ENCODE results near the gene ATG2A. TPM values are rescaled to one million over a fixed set of nuclear protein-coding genes. Genes with fewer than 3 reads are reported as not detected.

The ATG2A gene
- total and polyA plus RNA-seq, 10 of the 15 experiments (the other 5 are each of a cell fraction or from before 2014, with no cell fraction given) = 0.08 to 19.0 (median 4.6) TPM

DNA sequence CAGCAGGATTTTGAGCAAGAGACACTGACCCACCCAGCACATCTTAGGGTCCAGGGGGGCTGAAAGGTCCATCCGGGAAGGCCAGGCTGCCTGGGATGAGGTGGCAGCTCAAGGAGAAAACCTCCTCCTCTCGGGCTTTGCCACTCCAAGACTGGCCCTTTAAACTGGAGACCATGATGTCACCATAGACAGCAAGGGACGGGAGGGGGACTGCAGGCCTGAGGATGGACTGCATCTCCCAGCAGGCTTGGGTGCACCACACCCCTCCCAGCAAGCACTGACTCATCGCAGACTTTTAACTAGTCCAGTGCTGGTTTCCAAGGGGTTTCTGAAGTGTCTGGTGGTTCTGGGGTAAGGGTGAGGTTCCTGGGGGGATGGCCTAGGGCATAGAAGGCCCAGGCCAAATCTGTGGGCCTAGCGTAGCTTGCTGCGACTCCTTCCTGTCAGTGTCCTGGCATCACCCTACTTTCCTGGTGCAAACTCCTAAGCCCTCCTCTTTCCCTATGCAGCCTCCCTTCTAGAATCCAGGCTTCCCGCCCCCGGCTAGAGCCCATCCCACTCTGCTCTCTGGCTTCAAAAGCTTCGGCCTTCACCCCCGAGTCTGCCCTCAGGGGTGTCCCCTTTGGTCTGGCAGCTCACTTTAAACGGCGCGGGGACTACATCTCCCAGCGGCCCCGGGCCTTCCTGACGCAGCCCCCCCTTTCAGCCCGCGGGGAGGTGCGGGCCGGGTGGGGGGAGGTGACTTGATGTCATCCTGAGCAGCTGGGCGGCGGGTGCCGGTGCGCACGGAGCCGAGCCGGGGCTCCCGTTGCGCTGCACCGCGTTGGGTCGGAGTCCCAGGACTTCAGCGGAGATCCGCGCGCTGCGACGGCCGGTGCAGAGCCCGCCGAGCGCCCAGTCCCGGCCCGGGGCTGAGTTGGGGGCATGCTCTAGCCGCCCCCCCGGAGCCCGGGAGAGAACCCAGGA, 7.2 kb upstream of the ATG2A start, which contains the start of gene PPP2R5B (continued):
- TF ChIP-seq, protein P1, sequence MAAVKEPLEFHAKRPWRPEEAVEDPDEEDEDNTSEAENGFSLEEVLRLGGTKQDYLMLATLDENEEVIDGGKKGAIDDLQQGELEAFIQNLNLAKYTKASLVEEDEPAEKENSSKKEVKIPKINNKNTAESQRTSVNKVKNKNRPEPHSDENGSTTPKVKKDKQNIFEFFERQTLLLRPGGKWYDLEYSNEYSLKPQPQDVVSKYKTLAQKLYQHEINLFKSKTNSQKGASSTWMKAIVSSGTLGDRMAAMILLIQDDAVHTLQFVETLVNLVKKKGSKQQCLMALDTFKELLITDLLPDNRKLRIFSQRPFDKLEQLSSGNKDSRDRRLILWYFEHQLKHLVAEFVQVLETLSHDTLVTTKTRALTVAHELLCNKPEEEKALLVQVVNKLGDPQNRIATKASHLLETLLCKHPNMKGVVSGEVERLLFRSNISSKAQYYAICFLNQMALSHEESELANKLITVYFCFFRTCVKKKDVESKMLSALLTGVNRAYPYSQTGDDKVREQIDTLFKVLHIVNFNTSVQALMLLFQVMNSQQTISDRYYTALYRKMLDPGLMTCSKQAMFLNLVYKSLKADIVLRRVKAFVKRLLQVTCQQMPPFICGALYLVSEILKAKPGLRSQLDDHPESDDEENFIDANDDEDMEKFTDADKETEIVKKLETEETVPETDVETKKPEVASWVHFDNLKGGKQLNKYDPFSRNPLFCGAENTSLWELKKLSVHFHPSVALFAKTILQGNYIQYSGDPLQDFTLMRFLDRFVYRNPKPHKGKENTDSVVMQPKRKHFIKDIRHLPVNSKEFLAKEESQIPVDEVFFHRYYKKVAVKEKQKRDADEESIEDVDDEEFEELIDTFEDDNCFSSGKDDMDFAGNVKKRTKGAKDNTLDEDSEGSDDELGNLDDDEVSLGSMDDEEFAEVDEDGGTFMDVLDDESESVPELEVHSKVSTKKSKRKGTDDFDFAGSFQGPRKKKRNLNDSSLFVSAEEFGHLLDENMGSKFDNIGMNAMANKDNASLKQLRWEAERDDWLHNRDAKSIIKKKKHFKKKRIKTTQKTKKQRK (IDR thresholded peaks at IDR 0.05; ENCODE audit: low read depth, low read length) = no peak
- TF ChIP-seq, protein P2, sequence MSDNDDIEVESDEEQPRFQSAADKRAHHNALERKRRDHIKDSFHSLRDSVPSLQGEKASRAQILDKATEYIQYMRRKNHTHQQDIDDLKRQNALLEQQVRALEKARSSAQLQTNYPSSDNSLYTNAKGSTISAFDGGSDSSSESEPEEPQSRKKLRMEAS (IDR thresholded peaks at IDR 0.05; ENCODE audit: low read depth, low read length) = peak; percentile 49; the same call in 1 of the 2 replicates
- TF ChIP-seq CBX5 (IDR thresholded peaks at IDR 0.05; ENCODE audit: low read depth) (no peak), EZH2 (IDR thresholded peaks at IDR 0.05; ENCODE audit: borderline replicate concordance, control insufficient read depth, low read depth, low read length) (no peak), BRCA1 (IDR thresholded peaks at IDR 0.05; ENCODE audit: low read depth, low read length) (no peak), ZNF217 (IDR thresholded peaks at IDR 0.05) (no peak), BMI1 (IDR thresholded peaks at IDR 0.05; ENCODE audit: borderline replicate concordance) (no peak), PAX5 (IDR thresholded peaks at IDR 0.05; ENCODE audit: borderline replicate concordance, low read depth, low read length) (peak; percentile 73), ASH2L (IDR thresholded peaks at IDR 0.05; ENCODE audit: borderline replicate concordance, low read depth) (no peak), MEF2A (IDR thresholded peaks at IDR 0.05; ENCODE audit: insufficient read depth, low read depth, low read length) (no peak), FOXM1 (IDR thresholded peaks at IDR 0.05; ENCODE audit: low read depth, low read length) (no peak)
- TF ChIP-seq, protein P3, sequence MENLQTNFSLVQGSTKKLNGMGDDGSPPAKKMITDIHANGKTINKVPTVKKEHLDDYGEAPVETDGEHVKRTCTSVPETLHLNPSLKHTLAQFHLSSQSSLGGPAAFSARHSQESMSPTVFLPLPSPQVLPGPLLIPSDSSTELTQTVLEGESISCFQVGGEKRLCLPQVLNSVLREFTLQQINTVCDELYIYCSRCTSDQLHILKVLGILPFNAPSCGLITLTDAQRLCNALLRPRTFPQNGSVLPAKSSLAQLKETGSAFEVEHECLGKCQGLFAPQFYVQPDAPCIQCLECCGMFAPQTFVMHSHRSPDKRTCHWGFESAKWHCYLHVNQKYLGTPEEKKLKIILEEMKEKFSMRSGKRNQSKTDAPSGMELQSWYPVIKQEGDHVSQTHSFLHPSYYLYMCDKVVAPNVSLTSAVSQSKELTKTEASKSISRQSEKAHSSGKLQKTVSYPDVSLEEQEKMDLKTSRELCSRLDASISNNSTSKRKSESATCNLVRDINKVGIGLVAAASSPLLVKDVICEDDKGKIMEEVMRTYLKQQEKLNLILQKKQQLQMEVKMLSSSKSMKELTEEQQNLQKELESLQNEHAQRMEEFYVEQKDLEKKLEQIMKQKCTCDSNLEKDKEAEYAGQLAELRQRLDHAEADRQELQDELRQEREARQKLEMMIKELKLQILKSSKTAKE (IDR thresholded peaks at IDR 0.05; ENCODE audit: low read depth, poor library complexity, severe bottlenecking) = no peak
- TF ChIP-seq, protein P4, sequence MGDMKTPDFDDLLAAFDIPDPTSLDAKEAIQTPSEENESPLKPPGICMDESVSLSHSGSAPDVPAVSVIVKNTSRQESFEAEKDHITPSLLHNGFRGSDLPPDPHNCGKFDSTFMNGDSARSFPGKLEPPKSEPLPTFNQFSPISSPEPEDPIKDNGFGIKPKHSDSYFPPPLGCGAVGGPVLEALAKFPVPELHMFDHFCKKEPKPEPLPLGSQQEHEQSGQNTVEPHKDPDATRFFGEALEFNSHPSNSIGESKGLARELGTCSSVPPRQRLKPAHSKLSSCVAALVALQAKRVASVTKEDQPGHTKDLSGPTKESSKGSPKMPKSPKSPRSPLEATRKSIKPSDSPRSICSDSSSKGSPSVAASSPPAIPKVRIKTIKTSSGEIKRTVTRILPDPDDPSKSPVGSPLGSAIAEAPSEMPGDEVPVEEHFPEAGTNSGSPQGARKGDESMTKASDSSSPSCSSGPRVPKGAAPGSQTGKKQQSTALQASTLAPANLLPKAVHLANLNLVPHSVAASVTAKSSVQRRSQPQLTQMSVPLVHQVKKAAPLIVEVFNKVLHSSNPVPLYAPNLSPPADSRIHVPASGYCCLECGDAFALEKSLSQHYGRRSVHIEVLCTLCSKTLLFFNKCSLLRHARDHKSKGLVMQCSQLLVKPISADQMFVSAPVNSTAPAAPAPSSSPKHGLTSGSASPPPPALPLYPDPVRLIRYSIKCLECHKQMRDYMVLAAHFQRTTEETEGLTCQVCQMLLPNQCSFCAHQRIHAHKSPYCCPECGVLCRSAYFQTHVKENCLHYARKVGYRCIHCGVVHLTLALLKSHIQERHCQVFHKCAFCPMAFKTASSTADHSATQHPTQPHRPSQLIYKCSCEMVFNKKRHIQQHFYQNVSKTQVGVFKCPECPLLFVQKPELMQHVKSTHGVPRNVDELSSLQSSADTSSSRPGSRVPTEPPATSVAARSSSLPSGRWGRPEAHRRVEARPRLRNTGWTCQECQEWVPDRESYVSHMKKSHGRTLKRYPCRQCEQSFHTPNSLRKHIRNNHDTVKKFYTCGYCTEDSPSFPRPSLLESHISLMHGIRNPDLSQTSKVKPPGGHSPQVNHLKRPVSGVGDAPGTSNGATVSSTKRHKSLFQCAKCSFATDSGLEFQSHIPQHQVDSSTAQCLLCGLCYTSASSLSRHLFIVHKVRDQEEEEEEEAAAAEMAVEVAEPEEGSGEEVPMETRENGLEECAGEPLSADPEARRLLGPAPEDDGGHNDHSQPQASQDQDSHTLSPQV (IDR thresholded peaks at IDR 0.05) = no peak
- TF ChIP-seq, protein P5, sequence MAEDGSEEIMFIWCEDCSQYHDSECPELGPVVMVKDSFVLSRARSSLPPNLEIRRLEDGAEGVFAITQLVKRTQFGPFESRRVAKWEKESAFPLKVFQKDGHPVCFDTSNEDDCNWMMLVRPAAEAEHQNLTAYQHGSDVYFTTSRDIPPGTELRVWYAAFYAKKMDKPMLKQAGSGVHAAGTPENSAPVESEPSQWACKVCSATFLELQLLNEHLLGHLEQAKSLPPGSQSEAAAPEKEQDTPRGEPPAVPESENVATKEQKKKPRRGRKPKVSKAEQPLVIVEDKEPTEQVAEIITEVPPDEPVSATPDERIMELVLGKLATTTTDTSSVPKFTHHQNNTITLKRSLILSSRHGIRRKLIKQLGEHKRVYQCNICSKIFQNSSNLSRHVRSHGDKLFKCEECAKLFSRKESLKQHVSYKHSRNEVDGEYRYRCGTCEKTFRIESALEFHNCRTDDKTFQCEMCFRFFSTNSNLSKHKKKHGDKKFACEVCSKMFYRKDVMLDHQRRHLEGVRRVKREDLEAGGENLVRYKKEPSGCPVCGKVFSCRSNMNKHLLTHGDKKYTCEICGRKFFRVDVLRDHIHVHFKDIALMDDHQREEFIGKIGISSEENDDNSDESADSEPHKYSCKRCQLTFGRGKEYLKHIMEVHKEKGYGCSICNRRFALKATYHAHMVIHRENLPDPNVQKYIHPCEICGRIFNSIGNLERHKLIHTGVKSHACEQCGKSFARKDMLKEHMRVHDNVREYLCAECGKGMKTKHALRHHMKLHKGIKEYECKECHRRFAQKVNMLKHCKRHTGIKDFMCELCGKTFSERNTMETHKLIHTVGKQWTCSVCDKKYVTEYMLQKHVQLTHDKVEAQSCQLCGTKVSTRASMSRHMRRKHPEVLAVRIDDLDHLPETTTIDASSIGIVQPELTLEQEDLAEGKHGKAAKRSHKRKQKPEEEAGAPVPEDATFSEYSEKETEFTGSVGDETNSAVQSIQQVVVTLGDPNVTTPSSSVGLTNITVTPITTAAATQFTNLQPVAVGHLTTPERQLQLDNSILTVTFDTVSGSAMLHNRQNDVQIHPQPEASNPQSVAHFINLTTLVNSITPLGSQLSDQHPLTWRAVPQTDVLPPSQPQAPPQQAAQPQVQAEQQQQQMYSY (CRISPR knock-in tag; IDR thresholded peaks at IDR 0.05) = no peak
